Activated CD8-positive, alpha-beta memory T cell treated with anti-CD3 and anti-CD28 coated beads for 36 hours (primary cell): ENCODE measurements around the gene TENM4. TPM values are rescaled to one million over a fixed set of nuclear protein-coding genes. Genes with fewer than 3 reads are reported as not detected.
"Not testable (repeated sequence)": the region's sequence is repeated elsewhere in the genome, so short reads cannot be mapped to it uniquely, and the experiment has no call there.

Experiments used
- CTCF ChIA-PET: fragments of 350-600 bp; sonication (Branson Sonifier 250); formaldehyde crosslinking; loops from one replicate; lab custom pipeline; 2021; ENCODE audit warnings: antibody characterized with exemption; lab: Charles Lee
- POLR2A ChIA-PET: fragments of 350-600 bp; sonication (Branson Sonifier 250); formaldehyde crosslinking; loops from one replicate; lab custom pipeline; 2021; ENCODE audit warnings: antibody characterized with exemption; lab: Charles Lee
- total RNA-seq, 2 experiments: library from RNA; stranded (reverse); gene quantifications; one replicate each; pipeline ENCODE4 v1.2.3, GENCODE V29; 2021

TENM4 gene
- total RNA-seq, 2 experiments from 2014 or later = not detected

- CTCF ChIA-PET, POLR2A ChIA-PET: not testable (repeated sequence)
These were observed 561.5 kb downstream of the TENM4 start for GRCh38 chr11:78879094-78879980.

DNA sequence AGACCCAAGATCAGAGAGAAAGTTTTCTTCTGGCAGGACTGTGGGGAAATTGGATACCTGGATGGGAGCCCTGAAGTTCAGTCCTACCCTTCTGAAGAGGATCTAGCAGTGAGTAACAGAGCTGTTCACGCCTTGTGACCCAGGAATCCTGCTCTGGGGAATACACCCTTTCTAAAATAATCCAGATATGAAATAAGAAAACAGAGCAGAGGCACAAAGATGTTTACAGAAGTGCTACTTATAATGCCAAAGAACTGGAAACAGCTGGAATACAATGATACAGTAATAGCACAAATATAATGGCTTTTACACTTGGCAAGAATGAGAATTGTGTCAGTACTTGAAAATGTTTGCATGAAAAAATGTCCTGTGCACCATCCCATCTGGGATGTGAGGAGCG is 562.2 kb downstream of the TENM4 start:
- CTCF ChIA-PET = no interaction called here
- POLR2A ChIA-PET = no interaction called here

DNA sequence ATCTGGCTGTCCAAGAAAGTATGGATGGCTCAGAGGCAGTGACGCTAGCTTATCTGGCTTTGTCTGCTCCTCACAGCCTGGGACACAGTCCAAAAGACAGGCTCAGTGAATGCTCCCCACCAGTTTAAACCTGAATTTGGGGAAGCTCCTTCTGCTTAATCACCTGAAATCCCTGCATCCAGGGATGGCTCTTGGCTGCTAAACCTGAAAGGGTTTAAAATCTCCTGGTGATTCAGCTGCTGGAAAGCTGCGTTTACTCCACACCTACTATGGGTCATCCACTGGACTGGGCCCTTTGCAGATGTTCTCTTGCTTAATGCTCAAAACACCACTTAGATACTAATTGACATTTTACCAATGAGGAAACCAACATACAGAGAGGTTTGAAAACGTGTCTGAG is 564.2 kb downstream of the TENM4 start:
- POLR2A ChIA-PET = no interaction called here
- CTCF ChIA-PET = no interaction called here

- ChIA-PET POLR2A (no interaction called here), CTCF (no interaction called here)
These were observed 570.2 kb downstream of the TENM4 start for GRCh38 chr11:78870655-78871054.

DNA sequence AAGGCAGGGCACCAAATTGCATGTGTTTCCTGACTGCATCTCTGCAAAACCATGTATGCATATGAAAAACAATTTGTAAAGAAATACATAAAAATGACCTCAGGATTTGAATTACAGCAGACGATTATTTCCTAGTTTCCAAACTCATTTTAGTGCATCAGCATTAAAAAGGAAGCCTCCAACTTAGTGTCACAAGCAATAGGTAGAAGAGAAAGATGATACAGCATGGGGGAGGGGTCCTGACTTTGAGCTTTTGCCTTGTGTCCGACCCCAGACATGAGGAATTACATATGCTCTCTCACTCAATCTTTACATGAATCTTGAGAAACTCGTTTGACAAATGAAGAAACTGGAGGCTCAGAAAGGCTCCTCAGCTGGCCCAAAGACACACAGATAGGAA is 571.5 kb downstream of the TENM4 start:
- ChIA-PET CTCF (no interaction called here), POLR2A (no interaction called here)

GRCh38 chr11:78868563-78868962 is 572.3 kb downstream of the TENM4 start:
- POLR2A ChIA-PET = no interaction called here
- CTCF ChIA-PET = no interaction called here

DNA sequence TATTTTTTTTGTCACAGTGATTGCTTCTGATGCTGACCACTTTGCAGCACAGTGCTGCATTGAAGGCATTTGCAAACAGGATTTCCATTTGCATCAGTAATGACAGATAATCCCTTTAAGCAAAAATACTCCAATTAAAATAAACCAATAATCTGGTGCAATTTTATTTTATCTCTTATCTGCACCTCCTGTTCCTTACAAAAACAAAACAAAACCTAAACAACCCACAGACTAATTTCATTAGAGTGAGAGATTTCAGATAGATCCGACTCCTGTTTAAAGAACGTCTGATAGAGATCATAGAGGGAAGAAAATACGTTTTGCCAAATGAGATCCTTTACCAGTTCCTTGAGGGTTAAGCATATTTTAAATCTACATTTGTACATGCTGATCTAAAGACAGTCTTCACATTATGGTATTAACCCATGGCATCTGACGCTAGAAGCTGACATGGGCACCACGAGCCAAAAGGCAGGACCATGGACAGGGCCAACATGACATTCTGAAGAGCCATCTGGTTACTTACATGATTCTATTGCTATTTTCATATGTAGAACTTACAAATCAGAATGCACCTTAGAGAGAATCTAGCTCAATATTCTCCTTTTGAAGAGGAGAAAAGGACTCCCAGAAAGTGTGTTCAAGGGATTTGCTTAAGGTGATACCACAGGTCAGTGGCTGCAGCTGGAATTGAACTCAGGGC is 580.0 kb downstream of the TENM4 start:
- CTCF ChIA-PET = no interaction called here
- POLR2A ChIA-PET = no interaction called here

DNA sequence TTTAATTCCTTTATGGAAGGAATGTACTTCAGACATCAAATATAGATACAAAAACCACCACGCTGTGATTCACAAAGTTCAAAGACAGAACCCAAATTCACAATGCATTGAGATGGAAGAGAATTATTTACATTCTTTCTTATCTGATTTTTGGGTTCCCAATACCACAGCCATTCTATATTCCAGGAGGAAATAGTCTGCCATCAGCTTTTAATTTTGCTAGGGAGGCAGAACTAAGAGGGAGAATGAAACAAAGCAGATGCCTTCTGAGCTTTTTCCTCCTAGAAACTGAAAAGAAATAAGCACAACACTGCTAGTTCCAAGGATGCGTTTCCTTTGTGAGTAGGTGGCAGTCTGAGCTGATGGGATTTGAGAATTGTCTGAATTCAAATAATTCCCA is 583.1 kb downstream of the TENM4 start:
- POLR2A ChIA-PET = no interaction called here

DNA sequence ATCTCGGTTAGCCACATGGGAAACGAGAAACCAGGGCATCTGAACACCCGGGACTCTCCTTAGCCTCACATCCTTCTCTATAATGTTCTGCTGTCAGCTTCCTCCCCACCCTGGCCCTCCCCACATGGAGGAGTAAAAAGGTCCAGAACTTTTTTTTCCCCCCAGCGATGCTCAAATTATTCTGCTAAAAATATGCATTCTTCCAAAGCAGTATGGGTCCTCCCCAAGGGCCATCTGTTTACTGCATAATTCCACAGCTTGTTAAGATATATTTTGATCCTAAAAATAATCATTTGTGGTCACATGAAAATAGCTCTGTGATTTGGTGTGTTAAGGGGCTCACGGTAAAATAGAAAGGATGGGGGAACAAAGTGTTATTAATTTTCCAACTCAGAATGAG is 584.6 kb downstream of the TENM4 start:
- ChIA-PET POLR2A (no interaction called here), CTCF (no interaction called here)

More for the DNA sequence above, 583.1 kb downstream of the TENM4 start:
- CTCF ChIA-PET = no interaction called here

DNA sequence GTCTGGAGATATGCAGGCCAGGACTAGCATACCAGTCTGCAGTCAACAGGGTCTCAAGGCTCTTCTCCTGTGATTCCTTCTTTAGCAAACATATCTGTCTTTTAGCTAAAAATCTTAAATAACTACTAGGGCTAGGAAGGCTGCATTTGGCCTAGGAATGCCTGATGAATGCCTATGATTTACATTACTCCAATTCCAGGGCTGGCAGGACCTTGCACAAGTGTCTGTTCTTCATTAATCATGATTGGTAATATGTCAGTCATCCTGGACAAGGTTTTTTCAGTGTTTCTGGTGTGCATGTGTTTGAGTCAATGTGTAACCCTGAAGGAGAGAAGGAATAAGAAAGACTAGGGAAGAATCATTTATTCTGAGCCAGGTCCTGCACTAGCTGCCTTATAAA is 585.7 kb downstream of the TENM4 start:
- ChIA-PET CTCF (no interaction called here), POLR2A (no interaction called here)

- POLR2A ChIA-PET = no interaction called here
- CTCF ChIA-PET = no interaction called here
These were observed 587.3 kb downstream of the TENM4 start for GRCh38 chr11:78853521-78853920.

DNA sequence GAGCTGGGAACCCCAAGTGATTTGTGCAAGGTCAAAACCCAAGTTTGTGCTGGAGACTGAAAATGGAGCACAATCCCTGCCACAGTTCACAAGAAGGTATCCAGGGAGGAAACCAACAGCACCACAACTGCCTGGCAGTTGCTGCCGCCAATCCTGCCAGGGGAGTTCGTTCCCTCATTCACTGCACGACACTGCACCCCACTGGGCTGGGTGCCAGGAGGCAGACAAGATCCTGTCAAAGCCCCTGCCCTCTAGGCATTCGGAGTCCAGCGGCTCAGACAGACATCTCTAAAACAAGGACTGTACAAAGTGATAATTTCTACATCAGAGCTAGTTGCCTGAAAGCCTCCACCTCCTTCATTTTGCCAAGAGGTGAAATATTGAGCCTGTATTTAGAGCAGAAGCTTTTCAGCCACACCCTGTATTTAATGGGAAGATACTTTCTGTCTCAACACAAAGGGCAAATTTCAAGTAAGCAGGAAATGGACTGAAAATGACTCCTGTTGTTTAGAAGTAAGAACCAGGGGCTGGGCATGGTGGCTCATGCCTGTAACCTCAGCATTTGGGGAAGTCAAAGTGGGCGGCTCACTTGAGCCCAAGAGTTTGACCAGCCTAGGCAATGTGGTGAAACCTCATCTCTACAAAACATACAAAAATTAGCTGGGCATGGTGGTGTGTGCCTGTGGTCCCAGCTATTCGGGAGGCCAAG is 588.8 kb downstream of the TENM4 start:
- CTCF ChIA-PET = no interaction called here

GRCh38 chr11:78850078-78850477 is 590.8 kb downstream of the TENM4 start:
- CTCF ChIA-PET = no interaction called here
- POLR2A ChIA-PET = no interaction called here

More for the DNA sequence above, 588.8 kb downstream of the TENM4 start:
- POLR2A ChIA-PET = no interaction called here

- POLR2A ChIA-PET = no interaction called here
- CTCF ChIA-PET = no interaction called here
These were observed 594.6 kb downstream of the TENM4 start for GRCh38 chr11:78846269-78846668.

GRCh38 chr11:78845496-78845895 is 595.3 kb downstream of the TENM4 start:
- POLR2A ChIA-PET = no interaction called here

DNA sequence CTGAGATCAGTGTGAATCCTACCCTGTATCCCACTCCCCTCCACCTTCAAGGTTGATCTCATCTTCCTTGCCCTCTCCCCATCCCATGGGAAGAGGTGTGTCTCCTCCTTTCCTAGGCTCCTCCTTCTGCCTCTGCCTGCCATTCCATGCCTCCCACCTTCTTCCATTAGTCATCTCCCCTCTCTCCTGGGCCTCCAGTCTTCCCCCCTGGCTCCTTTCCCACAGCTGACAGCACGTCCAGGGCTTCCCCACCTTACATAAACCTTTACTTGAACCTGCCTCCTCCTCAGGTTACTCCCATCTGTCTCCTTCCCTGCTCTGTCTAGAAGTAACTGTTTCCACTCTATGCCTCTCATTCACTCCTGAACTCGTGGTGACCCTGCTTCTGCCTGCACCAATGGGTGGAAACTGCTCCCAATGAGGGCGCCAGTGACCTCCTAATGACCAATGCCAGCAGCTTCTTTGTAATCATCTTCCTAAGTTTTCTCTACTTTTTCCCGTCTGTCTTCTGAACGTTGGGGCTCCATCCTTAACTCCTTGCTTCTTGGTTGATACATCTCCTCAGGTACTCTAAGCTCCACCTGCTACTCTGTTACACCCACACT is 599.3 kb downstream of the TENM4 start:
- ChIA-PET POLR2A (no interaction called here), CTCF (no interaction called here)

More at GRCh38 chr11:78845496-78845895, 595.3 kb downstream of the TENM4 start:
- CTCF ChIA-PET = no interaction called here

DNA sequence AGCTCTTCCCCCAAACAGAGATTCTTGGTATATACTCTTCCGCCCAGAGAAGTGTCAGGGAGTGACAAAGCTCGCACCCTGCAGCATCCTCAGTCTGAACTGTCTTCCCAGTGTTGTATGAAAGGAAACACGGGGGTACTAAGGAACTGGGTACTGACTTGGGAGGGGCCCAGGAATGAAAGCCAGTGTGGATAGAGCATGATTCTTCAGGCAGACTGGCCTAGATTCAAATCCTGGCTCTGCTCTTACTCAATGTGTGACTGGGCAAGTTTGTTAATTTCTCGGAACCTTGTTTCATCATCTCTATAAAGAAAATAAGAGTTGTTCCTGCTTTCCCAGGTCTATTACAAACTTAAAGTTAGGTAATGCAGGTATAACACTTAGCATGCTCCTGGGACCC is 600.2 kb downstream of the TENM4 start:
- CTCF ChIA-PET = no interaction called here

GRCh38 chr11:78840200-78840599 is 600.6 kb downstream of the TENM4 start:
- CTCF ChIA-PET = no interaction called here
- POLR2A ChIA-PET = no interaction called here

More for the DNA sequence above, 600.2 kb downstream of the TENM4 start:
- POLR2A ChIA-PET = no interaction called here

DNA sequence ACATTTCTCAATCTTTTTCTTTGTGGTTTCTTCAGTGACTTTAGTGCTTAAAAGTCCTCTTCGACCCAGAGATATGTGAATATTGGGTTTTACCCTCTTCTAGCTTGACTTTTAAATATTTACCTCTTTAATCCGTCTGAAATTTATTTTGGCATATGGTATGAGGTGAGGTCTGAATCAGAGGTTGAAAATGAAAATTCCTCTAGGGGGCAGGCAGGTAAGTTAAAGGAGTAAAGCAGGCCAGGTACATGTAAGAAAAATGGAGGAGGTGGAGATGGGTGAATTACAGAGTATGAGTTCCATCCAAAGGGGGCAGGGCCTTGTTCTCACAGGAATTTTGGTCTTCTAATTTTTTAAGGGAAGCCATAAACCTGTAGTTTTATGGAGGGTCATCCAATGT is 602.4 kb downstream of the TENM4 start:
- ChIA-PET CTCF (no interaction called here), POLR2A (no interaction called here)

GRCh38 chr11:78835646-78836045 is 605.2 kb downstream of the TENM4 start:
- ChIA-PET CTCF (no interaction called here), POLR2A (no interaction called here)
